GM19324 (cell line): ENCODE data around the gene FAM81B.

Source experiments
- ATAC-seq: cut with Tn5 transposase; IDR thresholded peaks from one replicate; pipeline ENCODE4 v1.9.1; 2021; ENCODE audit warnings: mild to moderate bottlenecking, moderate library complexity; ENCODE audit not compliant: unreplicated experiment, low FRiP score

FAM81B gene

DNA sequence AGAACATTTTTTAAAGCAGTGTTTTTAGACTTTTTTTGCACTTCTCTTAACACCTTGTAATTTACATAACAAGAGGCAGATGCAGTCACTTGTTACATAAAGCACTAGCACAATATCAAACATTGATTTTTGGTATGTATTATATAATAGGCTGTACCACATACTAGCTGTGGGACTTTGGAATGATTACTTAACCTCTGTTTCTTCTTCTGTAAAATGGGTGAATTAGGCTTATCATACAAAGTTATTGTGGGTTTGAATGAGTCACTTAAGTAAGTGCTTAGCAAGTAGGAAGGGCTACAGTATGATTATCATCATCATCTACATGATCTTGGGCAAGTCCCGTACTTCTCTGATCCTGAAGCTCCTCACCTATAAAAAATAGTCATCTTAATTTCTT is 2.1 kb downstream of the FAM81B start:
- no peak for ATAC-seq

DNA sequence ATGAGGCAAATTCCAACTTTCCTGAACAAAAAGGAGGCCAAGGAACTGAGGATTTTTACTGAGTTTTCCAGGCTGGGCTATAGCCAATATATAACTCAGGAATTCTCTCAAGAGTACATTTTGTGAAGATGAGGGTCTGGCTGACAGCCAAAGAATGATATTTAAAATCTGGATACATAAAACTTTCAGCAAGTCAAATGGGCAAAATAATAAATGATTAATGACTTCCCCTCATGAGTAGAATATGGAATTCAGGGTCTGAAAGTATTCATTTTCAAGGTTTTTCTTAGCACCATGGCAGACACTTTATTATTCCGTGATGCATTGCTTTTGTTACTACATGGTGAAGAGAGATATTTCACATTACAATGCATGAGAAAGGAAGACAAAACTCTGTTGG is 7.8 kb downstream of the FAM81B start:
- no peak for ATAC-seq

DNA sequence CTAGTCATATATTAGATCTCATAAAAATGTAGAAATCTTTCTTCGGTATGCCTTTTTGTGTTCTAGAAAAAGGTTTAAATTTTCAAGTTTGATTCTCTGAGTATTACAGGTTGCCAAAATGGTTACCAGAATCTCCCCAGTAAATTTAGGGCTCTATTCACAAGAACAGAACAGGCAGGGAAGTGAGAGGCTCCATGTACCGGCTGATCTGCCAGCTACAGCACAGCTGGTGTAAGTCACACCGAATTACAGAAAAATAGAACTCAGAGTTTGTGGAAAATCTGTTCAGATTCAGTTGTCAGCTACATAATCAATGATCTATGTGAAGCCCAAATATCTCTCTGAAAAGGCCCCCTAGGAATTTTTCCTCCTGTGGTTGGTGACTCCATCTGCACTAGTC is 10.5 kb downstream of the FAM81B start:
- no peak for ATAC-seq

DNA sequence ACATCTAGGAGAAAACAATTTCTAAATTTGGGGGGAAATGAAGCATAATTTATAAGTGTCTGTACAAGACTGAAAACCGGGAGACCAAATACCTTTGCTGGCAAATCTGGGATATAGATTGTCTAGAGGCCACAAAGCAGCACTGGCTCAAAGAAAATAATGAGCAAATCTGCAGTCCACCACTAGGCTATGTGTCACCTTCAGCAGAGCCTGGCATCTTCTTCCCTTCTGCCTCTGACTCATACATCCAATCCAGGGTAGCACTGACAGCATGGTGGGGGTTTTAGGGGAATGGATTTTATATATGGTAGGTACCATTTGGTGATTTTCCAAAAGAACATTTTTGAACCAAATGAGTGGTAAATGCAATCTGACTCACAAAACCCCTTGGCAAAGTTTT is 12.8 kb downstream of the FAM81B start:
- no peak for ATAC-seq

DNA sequence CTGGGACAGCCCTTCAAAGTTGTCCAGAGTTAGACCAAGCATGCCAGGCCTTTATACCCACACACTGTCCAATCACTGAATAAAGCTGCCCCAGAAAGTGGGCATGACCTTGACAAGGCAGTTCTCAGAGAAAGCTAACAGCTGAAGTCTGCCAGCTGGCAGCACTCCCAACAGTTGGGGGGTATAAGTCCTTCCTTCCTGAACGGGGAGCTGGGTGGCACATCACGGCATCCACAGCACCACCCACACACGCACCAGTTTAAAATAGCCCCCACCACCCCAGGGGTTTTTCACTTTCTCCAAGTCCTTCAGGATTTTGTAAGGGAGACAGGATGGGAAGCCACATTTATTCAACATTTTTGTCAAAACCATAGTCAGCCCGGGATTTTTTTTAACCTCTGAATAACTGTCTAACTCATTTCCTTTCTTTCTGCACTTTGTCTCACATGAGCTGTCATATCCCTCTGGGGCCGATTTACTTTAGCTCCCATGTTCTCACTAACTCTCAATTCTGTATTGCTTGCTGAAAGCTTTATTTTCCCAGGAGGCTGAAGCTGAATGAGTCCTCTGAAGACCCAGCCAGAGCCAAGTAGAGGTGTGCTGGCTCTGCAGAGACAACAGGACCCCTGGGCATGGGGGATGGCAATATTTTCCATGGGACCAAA is 15.4 kb downstream of the FAM81B start:
- no peak for ATAC-seq

DNA sequence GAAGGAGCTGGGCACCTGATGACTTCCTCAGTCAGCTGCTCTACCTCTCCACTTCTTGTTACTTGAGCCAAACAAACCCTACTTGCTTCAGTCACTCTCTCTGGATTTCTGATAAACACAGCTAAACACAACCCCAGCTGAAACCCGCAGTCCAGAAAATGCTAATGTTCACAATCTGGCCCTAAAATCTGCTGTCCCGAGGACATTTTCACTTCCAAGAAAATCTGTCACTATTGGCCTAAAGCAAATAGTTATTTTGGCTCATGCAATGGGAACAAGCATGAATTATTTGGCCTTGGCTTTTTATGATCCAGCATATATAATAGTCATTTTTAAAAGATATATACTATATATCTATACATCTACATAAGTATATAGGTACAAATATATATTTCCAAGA is 19.1 kb downstream of the FAM81B start:
- no peak for ATAC-seq

DNA sequence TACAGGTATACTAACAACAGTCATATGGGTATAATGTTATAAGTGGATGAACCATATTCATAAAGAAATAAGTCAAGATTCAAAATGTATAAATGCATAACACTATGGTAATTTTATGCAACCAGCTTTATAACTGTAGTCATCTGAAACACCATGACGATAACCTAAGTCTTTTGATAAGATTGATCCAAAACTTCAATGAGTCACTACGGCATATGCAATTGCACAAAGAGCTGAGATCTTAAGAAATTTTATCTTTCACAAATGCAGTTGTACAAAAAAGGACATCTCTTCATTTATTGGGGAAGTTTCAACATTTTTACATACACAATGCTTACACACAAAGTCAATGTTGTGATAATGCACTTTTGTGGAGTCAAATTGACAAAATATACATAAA is 20.3 kb downstream of the FAM81B start:
- ATAC-seq, result no peak

DNA sequence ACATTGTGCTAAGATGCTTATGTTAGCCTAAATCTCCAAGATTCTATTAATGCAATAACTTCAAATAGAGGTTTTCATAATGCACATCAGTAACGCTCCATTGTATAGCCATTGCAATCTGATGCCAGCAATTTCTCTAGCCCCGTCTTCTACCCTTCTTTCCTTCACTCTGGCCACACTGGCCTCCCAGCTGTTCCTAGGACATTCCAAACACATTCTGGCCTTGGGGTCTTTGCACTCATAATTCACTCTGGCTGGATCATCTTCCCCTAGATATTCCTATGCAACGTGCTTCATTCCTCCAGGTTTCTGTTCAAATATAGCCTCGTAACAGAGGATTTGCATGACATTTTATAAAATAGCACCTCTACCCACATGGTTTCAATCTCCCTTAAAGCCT is 23.3 kb downstream of the FAM81B start:
- no peak for ATAC-seq

DNA sequence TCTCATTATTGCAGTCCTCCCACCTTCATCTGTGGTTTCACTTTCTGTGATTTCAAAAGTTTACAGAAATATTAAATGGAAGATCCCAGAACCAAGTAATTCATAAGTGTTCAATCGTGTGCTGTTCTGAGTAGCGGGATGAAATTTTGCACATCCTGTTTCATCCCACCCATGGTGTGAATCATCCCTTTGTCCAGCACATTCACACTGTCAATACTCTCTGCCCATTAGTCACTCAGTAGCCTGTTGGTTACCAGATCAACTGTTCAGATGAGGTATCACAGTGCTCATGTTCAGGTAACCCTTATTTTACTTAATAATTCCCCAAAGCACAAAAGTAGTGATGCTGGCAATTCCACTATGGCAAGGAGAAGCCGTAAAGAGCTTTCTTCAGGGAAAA is 26.8 kb downstream of the FAM81B start:
- no peak for ATAC-seq

DNA sequence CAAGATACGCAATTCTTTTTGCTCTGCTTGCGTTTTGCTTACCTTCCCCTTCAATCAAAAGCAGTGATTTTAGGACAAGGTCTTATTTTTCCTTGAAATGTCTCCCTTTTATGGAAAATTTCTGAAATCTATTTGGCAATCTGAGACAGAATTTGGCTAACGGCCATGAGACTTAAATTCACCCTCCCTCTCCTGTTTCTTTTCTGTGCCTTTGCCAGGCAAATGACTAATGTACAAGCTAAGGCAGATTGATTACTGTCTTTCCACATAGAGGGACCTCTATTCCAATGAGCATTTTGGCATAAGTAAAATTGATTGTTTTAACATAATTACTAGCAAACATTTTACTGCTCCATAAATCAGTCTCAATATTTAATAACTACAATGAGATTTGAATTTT is 31.7 kb downstream of the FAM81B start:
- no peak for ATAC-seq

DNA sequence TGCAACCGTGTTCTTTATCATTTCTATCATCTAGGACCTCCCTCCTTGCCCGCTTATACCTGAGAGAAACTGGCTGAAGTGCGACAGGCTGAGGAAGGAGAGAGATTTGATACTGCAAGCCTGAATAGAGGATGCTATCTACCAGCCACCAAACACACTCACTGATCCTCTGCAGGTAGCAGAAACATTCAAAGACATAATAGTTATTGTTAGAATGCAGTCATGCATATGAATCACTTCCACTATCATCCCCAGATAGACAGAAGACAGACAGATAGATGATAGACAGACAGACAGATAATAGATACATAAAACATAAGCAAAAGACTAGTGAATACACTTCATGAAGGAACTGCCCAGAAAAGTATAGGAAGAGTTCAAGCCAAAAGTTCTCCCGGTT is 32.9 kb downstream of the FAM81B start:
- no peak for ATAC-seq

DNA sequence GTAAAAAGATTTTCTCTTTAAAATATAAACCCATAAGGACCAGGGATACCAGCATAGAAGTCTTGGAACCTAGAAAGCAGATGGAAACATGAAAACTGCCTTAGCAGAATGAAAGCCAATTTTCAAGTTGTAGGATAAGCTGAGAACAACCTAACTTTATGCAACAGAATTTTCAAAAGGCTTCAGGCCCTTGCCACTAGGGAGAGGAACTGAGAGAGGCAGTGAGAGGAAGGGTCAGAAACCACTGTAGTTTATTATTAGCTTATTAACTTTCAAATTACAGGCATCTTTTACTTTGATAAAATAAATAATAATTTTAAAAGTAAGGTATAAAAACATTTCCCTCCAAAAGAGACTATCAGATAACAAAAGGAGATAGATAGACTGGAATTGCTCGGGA is 33.4 kb downstream of the FAM81B start:
- no peak for ATAC-seq

DNA sequence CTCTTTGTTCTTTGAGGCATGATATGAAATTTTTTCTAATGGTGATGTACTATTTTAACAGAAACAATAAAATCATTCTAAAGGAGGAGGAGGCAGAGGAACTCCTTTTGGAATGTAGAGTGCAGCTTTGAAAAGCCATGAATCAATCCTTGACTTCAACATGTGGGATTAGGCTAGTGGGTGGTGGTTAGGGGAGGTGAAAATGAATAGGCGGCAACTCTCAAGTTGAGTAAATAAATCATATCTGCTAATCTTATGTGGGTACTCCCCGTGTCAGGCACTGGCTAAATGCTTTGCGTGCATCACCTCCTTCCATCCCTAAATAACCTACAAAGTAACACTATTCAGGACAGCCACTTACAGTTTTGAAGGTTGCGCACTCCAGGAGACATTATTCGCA is 35.1 kb downstream of the FAM81B start:
- no peak for ATAC-seq

DNA sequence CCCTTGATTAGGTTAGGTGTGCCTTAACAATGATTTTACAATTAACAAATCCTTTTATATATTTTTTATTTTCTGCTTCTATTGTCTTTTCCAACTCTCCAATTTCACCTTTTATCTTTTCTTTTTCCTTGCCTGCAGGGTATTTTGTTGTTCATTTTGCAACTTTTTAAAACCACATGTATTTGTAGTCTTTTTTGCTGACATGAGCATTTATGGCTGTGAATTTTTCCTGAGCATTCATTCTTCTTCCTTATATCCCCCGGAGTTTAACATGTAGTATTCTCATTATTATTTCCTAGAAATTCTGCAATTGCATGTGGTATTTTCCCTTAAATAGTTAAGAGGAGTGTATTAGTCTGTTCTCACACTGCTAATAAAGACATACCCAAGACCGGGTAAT is 41.6 kb downstream of the FAM81B start:
- no peak for ATAC-seq

DNA sequence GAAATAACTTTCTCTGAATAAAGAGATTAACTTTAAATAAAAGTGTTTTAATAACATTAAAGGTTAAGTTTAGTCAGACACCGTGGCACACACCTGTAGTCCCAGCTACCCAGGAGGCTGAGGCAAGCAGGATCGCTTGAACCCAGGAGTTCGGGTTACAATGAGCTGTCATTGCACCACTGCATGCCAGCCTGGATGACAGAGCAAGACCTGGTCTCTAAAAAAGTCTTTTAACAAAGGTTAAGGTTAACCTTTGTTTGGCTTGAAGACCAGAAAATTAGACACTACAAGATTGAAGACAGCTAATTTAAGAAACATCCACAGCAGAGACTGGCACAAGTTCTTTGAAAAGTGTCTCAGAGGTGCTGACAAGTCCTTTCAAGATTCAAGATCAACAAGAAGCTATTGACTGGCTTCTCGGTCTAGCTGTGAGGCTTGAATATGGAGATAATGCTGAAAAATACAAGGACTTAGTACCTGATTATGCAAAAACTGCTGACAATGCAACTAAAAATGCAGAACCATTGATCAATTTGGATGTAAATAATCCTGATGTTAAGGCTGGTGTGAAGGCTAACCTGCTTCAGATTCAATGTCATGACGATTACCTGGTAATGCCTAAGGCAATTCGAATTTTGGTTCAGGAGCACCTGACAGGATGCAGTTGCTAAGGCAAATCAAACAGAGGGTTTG is 48.8 kb downstream of the FAM81B start:
- no peak for ATAC-seq

DNA sequence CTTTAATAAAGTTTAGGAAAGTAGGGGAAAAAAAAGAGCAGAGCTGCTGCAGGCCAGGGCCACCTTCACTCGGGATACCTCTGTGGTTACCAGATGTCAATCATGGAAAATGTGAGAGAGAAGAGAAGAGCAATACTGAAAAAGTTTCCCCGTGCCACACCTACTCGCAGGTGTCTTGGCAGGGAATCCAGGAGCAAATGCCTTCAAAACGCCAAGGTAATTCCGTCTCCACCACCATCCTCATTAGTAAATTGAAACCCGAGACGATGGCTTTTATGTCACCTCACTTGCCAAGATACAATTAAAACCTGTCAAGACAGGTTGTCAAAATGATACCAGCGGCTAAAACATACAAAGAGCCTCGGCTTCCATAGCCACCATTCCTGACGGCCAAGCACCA is 49.7 kb downstream of the FAM81B start:
- no peak for ATAC-seq

DNA sequence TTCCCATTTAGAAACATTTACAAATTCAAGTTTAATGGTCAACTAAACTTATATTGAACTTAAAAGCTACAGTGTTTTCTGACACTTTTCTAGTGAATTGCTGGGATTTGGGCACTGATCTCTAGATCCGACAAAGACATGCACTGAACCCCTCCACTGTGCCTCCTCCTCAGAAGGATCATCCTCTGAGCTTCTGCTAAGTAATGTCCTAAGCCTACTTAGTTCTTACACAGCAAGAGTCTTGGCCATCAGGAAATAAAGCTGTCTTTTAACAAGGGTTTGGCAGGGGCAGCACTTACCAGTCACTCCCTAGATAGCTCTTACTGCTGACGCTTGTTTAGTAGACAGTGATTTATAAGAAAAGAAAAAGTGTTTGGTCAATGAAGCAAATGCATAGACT is 50.5 kb downstream of the FAM81B start:
- no peak for ATAC-seq

DNA sequence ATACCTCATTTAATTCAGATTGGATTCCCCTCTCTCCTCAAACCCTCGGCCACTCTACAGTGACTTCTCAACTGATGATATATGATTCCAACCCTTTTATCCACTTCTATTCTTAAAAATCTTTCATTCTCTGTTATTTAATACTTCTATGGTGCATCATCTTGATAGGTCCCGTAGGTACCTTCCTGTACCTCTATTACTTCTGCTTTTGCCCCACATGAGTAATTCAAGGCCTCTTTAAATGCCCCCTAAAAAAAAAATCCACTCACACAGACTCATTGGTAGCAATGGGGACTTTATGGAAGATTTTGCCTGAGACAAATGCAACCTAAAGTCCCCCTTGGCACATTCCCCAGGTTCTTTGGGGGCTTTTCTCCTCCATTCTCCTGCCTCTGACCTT is 54.3 kb downstream of the FAM81B start:
- ATAC-seq, result no peak

DNA sequence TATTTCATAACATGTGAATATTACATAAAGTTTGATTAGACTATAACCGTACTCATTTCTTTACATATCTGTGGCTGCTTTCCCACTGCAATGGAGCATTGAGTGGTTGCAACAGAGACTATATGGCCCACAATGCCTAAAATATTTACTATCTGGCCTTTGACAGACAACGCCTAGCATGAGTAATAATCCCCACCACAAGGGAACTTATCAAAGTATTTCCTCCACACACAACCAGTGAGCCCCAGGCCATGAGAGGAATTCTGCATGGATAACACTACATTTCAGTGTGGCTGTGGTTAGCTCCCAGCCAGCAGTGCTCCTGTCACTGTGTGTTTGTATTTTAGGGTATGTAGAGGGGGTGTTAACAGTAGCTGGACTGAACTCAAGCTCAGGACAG is 54.8 kb downstream of the FAM81B start:
- ATAC-seq, result no peak

DNA sequence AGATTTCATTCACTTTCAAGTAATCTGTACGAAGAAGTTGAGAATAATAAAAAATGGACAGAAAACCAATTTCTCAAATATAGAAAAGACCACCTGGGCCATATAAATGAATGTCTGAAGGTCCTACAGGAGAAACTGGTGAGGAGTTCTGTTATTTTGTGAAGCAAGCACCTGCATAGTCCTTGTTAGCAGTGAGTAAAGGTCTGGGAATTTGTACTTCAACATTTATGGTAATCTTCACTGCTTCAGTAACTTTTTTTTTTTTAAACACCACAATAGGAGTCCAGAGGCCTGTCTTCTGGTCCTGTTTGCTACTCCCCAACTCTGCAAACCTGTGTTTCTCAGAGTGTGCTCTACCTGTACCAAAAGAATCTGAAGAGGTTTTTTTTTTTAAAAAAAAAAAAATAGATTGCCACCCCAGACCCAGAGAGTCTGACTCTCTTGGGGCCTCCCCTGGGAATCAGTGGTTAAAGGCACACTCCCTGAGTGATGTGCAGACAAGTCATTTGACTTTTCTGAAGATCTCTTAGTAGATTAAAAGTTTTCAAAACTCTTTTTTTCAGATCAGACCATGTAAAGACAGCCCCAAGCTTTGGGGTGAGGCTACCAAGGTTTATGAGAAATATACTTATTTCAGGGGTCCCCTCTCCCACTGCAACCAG is 55.5 kb downstream of the FAM81B start:
- ATAC-seq, result no peak

DNA sequence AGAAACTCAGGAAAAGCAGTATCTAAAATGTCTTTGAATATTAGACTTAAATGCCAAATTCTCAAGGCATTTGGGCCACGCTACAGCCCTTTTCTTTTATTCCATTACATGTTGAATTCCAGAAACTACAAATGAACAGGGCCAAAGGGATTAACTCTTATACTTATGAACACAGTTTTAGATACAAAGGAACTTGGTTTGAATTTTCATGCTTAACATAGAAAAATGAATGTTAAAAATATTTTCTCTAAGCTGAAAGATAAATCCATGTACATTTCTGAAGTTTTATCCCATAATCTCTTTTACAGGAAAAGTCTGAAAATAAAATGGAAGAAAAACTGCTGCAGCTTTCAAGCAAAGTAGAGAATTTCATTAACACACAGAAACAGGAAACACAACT is 56.8 kb downstream of the FAM81B start:
- ATAC-seq, result no peak

DNA sequence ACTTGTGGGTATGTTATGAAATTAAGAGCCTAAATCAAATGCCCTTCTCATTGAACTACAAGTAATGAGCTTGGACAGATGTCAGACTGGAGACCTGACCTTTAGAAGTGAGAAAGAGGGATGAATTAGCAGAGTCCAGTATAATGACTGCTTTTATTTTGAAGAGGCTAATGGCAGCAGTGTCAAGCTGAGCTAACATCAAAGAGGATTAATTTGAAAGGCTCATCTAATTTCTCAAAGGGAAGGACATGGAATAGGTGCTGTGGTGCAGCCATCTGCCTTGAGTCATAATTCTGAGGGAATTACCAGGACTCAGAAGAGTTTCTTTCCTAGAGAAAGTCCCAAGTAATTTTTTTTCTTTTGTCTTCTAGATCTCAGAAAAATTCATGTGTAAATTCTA is 57.6 kb downstream of the FAM81B start:
- ATAC-seq, result no peak
